ENCODE measurements around the gene NCAM1.

DNA sequence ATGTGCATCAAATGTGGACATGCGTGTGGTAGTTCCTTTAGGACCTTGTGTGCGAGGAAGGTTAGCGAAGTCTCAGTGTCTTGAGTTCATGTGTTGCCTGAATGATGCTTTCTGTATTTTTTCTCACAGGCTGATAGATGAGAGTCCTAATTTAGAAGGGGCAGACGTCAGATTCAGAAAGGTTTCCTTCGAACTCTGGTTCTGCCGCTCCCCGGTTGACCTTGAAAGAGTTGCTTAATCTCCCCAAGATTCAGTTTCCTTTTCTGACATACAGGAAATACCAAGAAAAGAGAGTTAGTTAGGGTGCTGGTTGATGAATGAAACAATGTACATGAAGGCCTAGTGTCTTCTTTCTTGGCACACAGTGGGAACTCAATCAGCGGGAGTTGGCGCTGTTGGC is 317.3 kb downstream of the NCAM1 start:
- TF ChIP-seq, protein P1, sequence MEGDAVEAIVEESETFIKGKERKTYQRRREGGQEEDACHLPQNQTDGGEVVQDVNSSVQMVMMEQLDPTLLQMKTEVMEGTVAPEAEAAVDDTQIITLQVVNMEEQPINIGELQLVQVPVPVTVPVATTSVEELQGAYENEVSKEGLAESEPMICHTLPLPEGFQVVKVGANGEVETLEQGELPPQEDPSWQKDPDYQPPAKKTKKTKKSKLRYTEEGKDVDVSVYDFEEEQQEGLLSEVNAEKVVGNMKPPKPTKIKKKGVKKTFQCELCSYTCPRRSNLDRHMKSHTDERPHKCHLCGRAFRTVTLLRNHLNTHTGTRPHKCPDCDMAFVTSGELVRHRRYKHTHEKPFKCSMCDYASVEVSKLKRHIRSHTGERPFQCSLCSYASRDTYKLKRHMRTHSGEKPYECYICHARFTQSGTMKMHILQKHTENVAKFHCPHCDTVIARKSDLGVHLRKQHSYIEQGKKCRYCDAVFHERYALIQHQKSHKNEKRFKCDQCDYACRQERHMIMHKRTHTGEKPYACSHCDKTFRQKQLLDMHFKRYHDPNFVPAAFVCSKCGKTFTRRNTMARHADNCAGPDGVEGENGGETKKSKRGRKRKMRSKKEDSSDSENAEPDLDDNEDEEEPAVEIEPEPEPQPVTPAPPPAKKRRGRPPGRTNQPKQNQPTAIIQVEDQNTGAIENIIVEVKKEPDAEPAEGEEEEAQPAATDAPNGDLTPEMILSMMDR (conservative IDR thresholded peaks at IDR 0.05): no peak
- TF ChIP-seq ZFX (IDR thresholded peaks at IDR 0.05): no peak
